ENCODE results near the gene AVL9. TPM values are rescaled to one million over a fixed set of nuclear protein-coding genes. Genes with fewer than 3 reads are reported as not detected.
"Not testable (repeated sequence)": the region's sequence is repeated elsewhere in the genome, so short reads cannot be mapped to it uniquely, and the experiment has no call there.

AVL9 gene
- total and polyA plus RNA-seq, 7 donors: 15.6 to 35.1 (median 21.6) TPM

DNA sequence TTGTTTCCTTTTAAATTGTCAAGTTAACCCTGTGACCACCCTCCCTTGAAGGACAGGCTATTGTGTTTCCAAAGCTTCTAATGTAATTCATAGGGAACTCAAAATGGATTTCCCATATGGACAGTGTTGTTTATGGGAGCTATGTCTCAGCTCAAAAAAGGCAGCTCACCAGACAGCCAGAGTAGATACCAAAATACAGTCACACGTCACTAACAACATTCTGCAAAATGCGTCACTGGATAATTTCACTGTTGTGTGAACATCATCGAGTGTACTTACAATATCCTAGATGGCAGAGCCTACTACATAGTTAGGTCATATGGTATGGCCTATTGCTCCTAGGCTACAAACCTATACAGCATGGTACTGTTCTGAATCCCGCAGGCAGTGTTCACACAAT, 97.4 kb downstream of the AVL9 start:
- no peak for DNase-seq
- peaks cover 0 to 15% (median 0%) of the 10 kb centered on the region in 4 donors for H3K36me3 ChIP-seq
- 96 to 99% methylated on average over 4 of the region's 4 CpGs for WGBS, 2 donors
- H3K4me3 ChIP-seq: no peak overlapping the region
- no peak overlapping the region for H3K27ac ChIP-seq
- H3K27me3 ChIP-seq: no peaks in the 10 kb centered on the region
- H3K9me3 ChIP-seq: peaks cover 0 to 2% (median 0%) of the 10 kb centered on the region in 4 donors
- intact Hi-C loops (cut with DNase I): no loop called here
- TF ChIP-seq POLR2A (IDR thresholded peaks at IDR 0.05): no peak
- TF ChIP-seq, protein P1, sequence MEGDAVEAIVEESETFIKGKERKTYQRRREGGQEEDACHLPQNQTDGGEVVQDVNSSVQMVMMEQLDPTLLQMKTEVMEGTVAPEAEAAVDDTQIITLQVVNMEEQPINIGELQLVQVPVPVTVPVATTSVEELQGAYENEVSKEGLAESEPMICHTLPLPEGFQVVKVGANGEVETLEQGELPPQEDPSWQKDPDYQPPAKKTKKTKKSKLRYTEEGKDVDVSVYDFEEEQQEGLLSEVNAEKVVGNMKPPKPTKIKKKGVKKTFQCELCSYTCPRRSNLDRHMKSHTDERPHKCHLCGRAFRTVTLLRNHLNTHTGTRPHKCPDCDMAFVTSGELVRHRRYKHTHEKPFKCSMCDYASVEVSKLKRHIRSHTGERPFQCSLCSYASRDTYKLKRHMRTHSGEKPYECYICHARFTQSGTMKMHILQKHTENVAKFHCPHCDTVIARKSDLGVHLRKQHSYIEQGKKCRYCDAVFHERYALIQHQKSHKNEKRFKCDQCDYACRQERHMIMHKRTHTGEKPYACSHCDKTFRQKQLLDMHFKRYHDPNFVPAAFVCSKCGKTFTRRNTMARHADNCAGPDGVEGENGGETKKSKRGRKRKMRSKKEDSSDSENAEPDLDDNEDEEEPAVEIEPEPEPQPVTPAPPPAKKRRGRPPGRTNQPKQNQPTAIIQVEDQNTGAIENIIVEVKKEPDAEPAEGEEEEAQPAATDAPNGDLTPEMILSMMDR (IDR thresholded peaks at IDR 0.05): no peak
- no peak for TF ChIP-seq EP300 (IDR thresholded peaks at IDR 0.05)
- TF ChIP-seq POLR2AphosphoS5 (IDR thresholded peaks at IDR 0.05): no peak
- H3K4me1 ChIP-seq: peaks cover 0 to 5% (median 3%) of the 10 kb centered on the region in 4 donors

DNA sequence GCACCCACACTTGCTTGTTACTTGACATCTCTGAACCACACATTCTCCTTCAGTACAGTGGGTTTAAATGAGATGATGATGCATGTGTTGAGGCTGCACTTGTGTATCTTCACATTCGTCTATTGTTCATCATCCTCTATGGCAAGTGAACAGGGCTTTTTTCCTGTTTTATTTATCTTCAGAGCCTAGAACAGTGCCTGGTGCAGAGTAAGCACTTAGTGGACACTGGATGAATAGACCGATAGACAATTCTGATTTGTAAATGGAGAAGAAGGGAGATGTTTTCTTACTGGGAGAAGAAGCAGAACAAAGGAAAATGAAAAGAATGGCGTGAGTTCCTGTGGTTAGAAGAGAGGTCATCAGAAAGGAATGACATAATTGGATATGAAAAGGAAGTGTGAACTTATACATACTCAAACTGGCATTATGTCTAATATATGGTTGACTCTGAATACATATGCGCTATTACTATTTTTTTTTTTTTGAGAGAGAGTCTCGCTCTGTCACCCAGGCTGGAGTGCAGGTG, 99.7 kb downstream of the AVL9 start:
- 93 to 97% methylated on average over 5 of the region's 5 CpGs for WGBS, 2 donors
- no peak overlapping the region for H3K27ac ChIP-seq
- H3K36me3 ChIP-seq: peaks cover 0 to 1% (median 0%) of the 10 kb centered on the region in 4 donors
- peaks cover 0 to 4% (median 0%) of the 10 kb centered on the region in 4 donors for H3K9me3 ChIP-seq
- no peak overlapping the region for H3K4me3 ChIP-seq
- H3K4me1 ChIP-seq: no peaks in the 10 kb centered on the region
- TF ChIP-seq, protein P1 (IDR thresholded peaks at IDR 0.05): no peak
- no peak for TF ChIP-seq POLR2AphosphoS5 (IDR thresholded peaks at IDR 0.05)
- TF ChIP-seq POLR2A (IDR thresholded peaks at IDR 0.05): no peak
- TF ChIP-seq EP300 (IDR thresholded peaks at IDR 0.05): no peak
- DNase-seq: no peak
- intact Hi-C loops (cut with DNase I): no loop called here
- no peaks in the 10 kb centered on the region for H3K27me3 ChIP-seq

DNA sequence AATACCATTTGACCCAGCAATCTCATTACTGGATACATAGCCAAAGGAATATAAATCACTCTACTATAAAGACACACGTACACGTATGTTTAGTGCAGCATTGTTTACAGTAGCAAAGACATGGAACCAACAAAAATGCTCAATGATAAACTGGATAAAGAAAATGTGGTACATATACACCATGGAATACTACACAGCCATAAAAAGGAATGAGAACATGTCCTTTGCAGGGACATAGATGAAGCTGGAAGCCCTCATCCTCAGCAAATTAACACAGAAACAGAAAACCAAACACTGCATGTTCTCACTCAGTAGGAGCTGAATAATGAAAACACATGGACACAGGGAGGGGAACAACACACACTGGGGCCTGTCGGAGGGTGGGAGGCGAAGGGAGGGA, 105.9 kb downstream of the AVL9 start:
- intact Hi-C loops (cut with DNase I); DNase-seq; H3K4me3 ChIP-seq; H3K27ac ChIP-seq; H3K4me1 ChIP-seq; H3K36me3 ChIP-seq; H3K9me3 ChIP-seq; H3K27me3 ChIP-seq: not testable (repeated sequence)
- 97 to 99% methylated on average over 4 of the region's 4 CpGs for WGBS, 2 donors

DNA sequence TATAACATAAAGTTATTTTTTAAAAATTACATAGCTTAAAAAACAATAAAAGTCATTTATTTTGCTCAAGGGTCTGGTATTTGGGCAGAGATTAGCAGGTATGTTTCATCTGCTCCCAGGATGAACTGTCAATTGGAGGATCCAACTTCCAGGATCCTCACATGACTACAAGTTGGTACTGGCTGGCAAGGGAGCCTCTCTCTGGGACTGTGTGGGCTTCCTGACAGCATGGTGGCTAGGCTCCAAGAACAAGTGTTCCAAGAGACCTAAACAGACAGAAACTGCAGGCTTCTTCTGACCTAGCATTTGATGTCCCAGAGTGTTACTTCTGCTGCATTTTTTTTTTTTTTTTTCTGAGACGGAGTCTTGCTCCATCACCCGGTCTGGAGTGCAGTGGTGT, 107.2 kb downstream of the AVL9 start:
- 92 to 93% methylated on average over 2 of the region's 2 CpGs for WGBS, 2 donors
- no peaks in the 10 kb centered on the region for H3K27me3 ChIP-seq
- TF ChIP-seq EP300 (IDR thresholded peaks at IDR 0.05) (no peak), POLR2A (IDR thresholded peaks at IDR 0.05) (no peak), POLR2AphosphoS5 (IDR thresholded peaks at IDR 0.05) (no peak)
- no peaks in the 10 kb centered on the region for H3K36me3 ChIP-seq
- H3K4me3 ChIP-seq: no peak overlapping the region
- peaks cover 0 to 4% (median 0%) of the 10 kb centered on the region in 4 donors for H3K9me3 ChIP-seq
- no peaks in the 10 kb centered on the region for H3K4me1 ChIP-seq
- no peak for DNase-seq
- no peak overlapping the region for H3K27ac ChIP-seq
- intact Hi-C loops (cut with DNase I): no loop called here

DNA sequence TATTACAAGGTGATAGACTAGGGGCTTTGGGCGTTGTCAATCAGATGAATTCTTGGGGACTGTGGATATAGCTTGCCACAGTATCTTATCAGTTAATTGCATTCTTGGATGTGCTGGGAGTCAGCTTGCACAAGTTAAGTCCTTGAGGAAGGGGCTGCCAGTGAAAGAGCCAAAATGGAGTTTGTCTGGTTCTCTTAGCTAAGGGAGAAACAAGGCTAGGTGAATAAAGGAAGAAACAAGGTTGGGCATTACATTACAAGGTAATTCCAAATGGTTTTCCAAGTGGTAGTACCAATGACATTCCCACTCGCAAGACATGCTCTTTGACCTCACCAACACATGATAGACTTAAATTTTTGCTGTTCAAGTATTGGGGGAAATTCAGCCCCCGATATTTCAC, 108.2 kb downstream of the AVL9 start:
- H3K9me3 ChIP-seq; intact Hi-C loops (cut with DNase I); DNase-seq; H3K4me1 ChIP-seq; H3K27ac ChIP-seq; H3K36me3 ChIP-seq; H3K27me3 ChIP-seq; H3K4me3 ChIP-seq: not testable (repeated sequence)
- WGBS, 2 donors: 82 to 94% methylated on average over 3 of the region's 3 CpGs

DNA sequence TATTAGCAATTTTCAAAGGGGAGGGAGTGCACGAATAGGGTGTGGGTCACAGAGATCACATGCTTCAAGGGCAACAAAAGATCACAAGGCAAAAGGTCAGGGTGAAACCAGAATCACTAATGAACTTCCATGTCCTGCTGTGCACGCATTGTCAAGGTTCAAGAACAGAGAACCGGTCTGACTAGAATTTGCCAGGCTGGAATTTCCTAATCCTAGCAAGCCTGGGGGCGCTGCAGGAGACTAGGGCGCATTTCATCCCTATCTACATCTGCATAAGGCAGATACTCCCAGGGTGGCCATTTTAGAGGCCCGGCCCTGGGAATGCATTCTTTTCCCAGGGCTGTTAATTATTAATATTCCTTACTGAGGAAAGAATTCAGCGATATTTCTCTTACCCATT, 108.8 kb downstream of the AVL9 start:
- DNase-seq; H3K4me3 ChIP-seq; H3K9me3 ChIP-seq; H3K36me3 ChIP-seq; intact Hi-C loops (cut with DNase I); H3K27me3 ChIP-seq; H3K4me1 ChIP-seq; H3K27ac ChIP-seq: not testable (repeated sequence)
- 91 to 95% methylated on average over 7 of the region's 7 CpGs for WGBS, 2 donors

DNA sequence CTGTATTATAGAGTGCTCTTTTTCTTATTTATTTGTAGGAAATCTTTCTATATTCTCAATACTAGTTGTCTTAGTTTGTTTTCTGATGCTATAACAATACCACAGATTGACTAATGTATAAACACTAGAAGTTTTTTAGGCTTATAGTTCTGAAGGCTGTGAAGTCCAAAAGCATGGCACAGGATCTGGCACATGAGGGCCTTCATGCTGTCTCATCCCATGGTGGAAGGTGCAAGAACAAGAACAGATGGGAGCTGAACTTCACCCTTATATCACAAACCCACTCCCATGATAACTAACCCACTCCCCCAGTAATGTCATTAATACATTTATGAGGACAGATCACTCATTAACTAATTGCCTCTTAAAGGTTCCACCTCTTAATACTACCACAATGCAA, 109.7 kb downstream of the AVL9 start:
- Histone ChIP-seq H3K36me3 (no peaks in the 10 kb centered on the region), H3K27me3 (no peaks in the 10 kb centered on the region), H3K27ac (no peak overlapping the region), H3K4me1 (no peaks in the 10 kb centered on the region), H3K9me3 (no peaks in the 10 kb centered on the region), H3K4me3 (no peak overlapping the region)
- intact Hi-C loops (cut with DNase I): no loop called here
- DNase-seq: no peak
- TF ChIP-seq POLR2AphosphoS5 (IDR thresholded peaks at IDR 0.05): no peak
- TF ChIP-seq EP300 (IDR thresholded peaks at IDR 0.05): no peak
- TF ChIP-seq POLR2A (IDR thresholded peaks at IDR 0.05): no peak
- TF ChIP-seq, protein P1 (IDR thresholded peaks at IDR 0.05): no peak

Measured in sigmoid colon (tissue), 7 donors.